ENCODE results near the gene RAE1. TPM values are rescaled to one million over a fixed set of nuclear protein-coding genes. Genes with fewer than 3 reads are reported as not detected.

RAE1 gene
- total RNA-seq, 1 experiment from 2014 or later, result 34.5 TPM

GRCh38 chr20:57384486-57384885, 33.4 kb downstream of the RAE1 start:
- no peaks in the 10 kb centered on the region for H3K9me3 ChIP-seq (ENCODE audit: control insufficient read depth, insufficient read depth, low read depth, low read length)
- no peaks in the 10 kb centered on the region; the same call in 1 of the 2 replicates for H3K36me3 ChIP-seq (ENCODE audit: control insufficient read depth, insufficient read depth, low read length)
- H3K4me1 ChIP-seq (ENCODE audit: control insufficient read depth, insufficient read depth, low read length), result peaks cover 2% of the 10 kb centered on the region
- in situ Hi-C loops (cut with HindIII; ENCODE audit: low pct_unique_long_range_greater_than_20kb, low sequenced_read_pairs) (no loop called here), intact Hi-C loops (cut with micrococcal nuclease; ENCODE audit: unreplicated experiment) (no loop called here)
- H3K27me3 ChIP-seq (ENCODE audit: control insufficient read depth, insufficient read depth, low read length), result no peaks in the 10 kb centered on the region
- no TSS peak for BruUV-seq (replicated peaks)
- ChIA-PET CTCF (no interaction called here), POLR2A (no interaction called here)
- H3K27ac ChIP-seq (ENCODE audit: low read length), result no peak overlapping the region
- DNase-seq (ENCODE audit: low read depth, low spot score) (no peak), ATAC-seq (no peak)
- no peak overlapping the region for H3K4me3 ChIP-seq (ENCODE audit: low read depth in 2 of 2, low read length in 2 of 2)
- TF ChIP-seq CTCF (IDR thresholded peaks at IDR 0.05) (no peak), TCF7L2 (IDR thresholded peaks at IDR 0.05; ENCODE audit: low read depth, low read length) (no peak), SIN3A (IDR thresholded peaks at IDR 0.05; ENCODE audit: borderline replicate concordance, insufficient read depth, low read depth, low read length) (no peak), POLR2AphosphoS5 (IDR thresholded peaks at IDR 0.05; ENCODE audit: low read depth, low read length) (no peak)
- TF ChIP-seq, protein P1, sequence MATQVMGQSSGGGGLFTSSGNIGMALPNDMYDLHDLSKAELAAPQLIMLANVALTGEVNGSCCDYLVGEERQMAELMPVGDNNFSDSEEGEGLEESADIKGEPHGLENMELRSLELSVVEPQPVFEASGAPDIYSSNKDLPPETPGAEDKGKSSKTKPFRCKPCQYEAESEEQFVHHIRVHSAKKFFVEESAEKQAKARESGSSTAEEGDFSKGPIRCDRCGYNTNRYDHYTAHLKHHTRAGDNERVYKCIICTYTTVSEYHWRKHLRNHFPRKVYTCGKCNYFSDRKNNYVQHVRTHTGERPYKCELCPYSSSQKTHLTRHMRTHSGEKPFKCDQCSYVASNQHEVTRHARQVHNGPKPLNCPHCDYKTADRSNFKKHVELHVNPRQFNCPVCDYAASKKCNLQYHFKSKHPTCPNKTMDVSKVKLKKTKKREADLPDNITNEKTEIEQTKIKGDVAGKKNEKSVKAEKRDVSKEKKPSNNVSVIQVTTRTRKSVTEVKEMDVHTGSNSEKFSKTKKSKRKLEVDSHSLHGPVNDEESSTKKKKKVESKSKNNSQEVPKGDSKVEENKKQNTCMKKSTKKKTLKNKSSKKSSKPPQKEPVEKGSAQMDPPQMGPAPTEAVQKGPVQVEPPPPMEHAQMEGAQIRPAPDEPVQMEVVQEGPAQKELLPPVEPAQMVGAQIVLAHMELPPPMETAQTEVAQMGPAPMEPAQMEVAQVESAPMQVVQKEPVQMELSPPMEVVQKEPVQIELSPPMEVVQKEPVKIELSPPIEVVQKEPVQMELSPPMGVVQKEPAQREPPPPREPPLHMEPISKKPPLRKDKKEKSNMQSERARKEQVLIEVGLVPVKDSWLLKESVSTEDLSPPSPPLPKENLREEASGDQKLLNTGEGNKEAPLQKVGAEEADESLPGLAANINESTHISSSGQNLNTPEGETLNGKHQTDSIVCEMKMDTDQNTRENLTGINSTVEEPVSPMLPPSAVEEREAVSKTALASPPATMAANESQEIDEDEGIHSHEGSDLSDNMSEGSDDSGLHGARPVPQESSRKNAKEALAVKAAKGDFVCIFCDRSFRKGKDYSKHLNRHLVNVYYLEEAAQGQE (IDR thresholded peaks at IDR 0.05; ENCODE audit: insufficient read depth in 1 of 2, low read depth in 2 of 2, low read length in 1 of 2), result no peak

DNA sequence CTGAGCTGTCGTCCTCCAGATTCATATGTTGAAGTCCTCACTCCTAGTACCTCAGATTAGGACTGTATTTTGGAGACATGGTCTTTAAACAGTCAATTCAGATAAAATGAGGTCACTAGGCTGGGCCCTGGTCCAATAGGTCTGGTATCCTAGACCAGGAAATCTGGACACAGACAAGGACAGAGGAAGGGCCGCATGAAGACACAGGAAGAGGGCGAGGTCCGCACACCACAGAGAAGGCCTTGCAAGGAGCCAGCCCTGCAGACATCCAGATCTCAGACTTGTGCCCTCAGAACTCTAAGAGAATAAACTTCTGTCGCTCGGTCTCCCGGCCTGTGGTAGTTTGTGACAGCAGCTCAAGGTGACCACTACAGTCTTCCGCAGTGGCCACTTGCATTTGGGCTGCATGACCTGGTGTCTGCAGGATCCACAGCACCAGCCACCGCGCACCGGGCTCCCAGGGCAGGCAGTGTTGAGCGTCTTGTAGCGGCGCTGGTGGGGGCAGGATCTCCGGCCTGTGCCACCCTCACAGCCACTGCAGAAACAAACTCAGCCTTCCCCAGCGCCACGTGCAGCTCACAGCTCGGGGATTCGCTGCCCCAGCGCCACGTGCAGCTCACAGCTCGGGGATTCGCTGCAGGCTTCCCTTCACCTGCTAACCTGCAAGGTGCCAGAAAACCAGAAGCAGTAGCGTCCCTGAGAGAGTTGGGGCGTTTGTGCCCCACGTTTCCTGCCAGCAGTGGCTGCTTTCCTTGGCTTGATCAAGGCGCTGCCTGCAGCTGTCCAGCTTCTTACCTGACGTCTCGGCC, 34.1 kb downstream of the RAE1 start:
- CTCF ChIA-PET, result no interaction called here

More for the DNA sequence above, 34.1 kb downstream of the RAE1 start:
- TF ChIP-seq SIN3A (IDR thresholded peaks at IDR 0.05; ENCODE audit: borderline replicate concordance, insufficient read depth, low read depth, low read length), result no peak
- TF ChIP-seq, protein P1 (IDR thresholded peaks at IDR 0.05; ENCODE audit: insufficient read depth in 1 of 2, low read depth in 2 of 2, low read length in 1 of 2), result no peak
- TF ChIP-seq POLR2AphosphoS5 (IDR thresholded peaks at IDR 0.05; ENCODE audit: low read depth, low read length), result no peak
- no peak for TF ChIP-seq CTCF (IDR thresholded peaks at IDR 0.05)
- no peak for TF ChIP-seq TCF7L2 (IDR thresholded peaks at IDR 0.05; ENCODE audit: low read depth, low read length)
- H3K4me1 ChIP-seq (ENCODE audit: control insufficient read depth, insufficient read depth, low read length), result peaks cover 8% of the 10 kb centered on the region
- H3K27ac ChIP-seq (ENCODE audit: low read length), result no peak overlapping the region
- in situ Hi-C loops (cut with HindIII; ENCODE audit: low pct_unique_long_range_greater_than_20kb, low sequenced_read_pairs) (no loop called here), intact Hi-C loops (cut with micrococcal nuclease; ENCODE audit: unreplicated experiment) (no loop called here)
- H3K36me3 ChIP-seq (ENCODE audit: control insufficient read depth, insufficient read depth, low read length), result no peaks in the 10 kb centered on the region; the same call in 1 of the 2 replicates
- BruUV-seq (replicated peaks), result no TSS peak
- no peak overlapping the region for H3K4me3 ChIP-seq (ENCODE audit: low read depth in 2 of 2, low read length in 2 of 2)
- POLR2A ChIA-PET, result no interaction called here
- ATAC-seq (no peak), DNase-seq (ENCODE audit: low read depth, low spot score) (no peak)
- no peaks in the 10 kb centered on the region for H3K27me3 ChIP-seq (ENCODE audit: control insufficient read depth, insufficient read depth, low read length)
- no peaks in the 10 kb centered on the region for H3K9me3 ChIP-seq (ENCODE audit: control insufficient read depth, insufficient read depth, low read depth, low read length)
